GM23248 (cell line): ENCODE measurements around the gene CDC23. TPM values are rescaled to one million over a fixed set of nuclear protein-coding genes. Genes with fewer than 3 reads are reported as not detected.
"Not testable (repeated sequence)": the region's sequence is repeated elsewhere in the genome, so short reads cannot be mapped to it uniquely, and the experiment has no call there.

Experiments
- DNase-seq: peaks from one replicate; pipeline ENCODE4 v3.0.0-alpha.2; 2015
- H2AFZ ChIP-seq: fragments of 200-600 bp; sonication (generic); 2 replicates; pipeline ENCODE4 v1.6.1; 2016; ENCODE audit warnings: antibody characterized with exemption
- H3F3A ChIP-seq: fragments of 200-600 bp; sonication (generic); 2 replicates; pipeline ENCODE4 v1.6.1; 2016; ENCODE audit warnings: mild to moderate bottlenecking, antibody characterized with exemption, mixed run types; ENCODE audit not compliant: insufficient read depth
- H3K27ac ChIP-seq: fragments of 200-600 bp; sonication (generic); 2 replicates; pipeline ENCODE4 v1.5.1; 2016; ENCODE audit warnings: mild to moderate bottlenecking
- H3K27me3 ChIP-seq: fragments of 200-600 bp; sonication (generic); replicated peaks from 2 replicates; pipeline ENCODE4 v1.6.1; 2016; ENCODE audit warnings: mild to moderate bottlenecking; ENCODE audit not compliant: insufficient read depth
- H3K36me3 ChIP-seq: fragments of 200-600 bp; sonication (generic); 2 replicates; pipeline ENCODE4 v1.6.1; 2016; ENCODE audit warnings: low read depth, mild to moderate bottlenecking
- H3K4me1 ChIP-seq: fragments of 200-600 bp; sonication (generic); 2 replicates; pipeline ENCODE4 v1.6.1; 2016; ENCODE audit warnings: mild to moderate bottlenecking; ENCODE audit not compliant: insufficient read depth
- H3K4me2 ChIP-seq: fragments of 200-600 bp; sonication (generic); one replicate; pipeline ENCODE4 v1.6.1; 2016; ENCODE audit warnings: mild to moderate bottlenecking; ENCODE audit not compliant: unreplicated experiment
- H3K4me3 ChIP-seq: fragments of 200-600 bp; sonication (generic); 2 replicates; pipeline ENCODE4 v1.5.1; 2016; ENCODE audit warnings: mild to moderate bottlenecking
- H3K79me2 ChIP-seq: fragments of 200-600 bp; sonication (generic); 2 replicates; pipeline ENCODE4 v1.6.1; 2016; ENCODE audit warnings: mild to moderate bottlenecking; ENCODE audit not compliant: insufficient read depth
- H3K9ac ChIP-seq: fragments of 200-600 bp; sonication (generic); 2 replicates; pipeline ENCODE4 v1.6.1; 2016; ENCODE audit warnings: mild to moderate bottlenecking
- H3K9me2 ChIP-seq: fragments of 200-600 bp; sonication (generic); 2 replicates; pipeline ENCODE4 v1.6.1; 2016; ENCODE audit warnings: mixed run types, mild to moderate bottlenecking, moderate library complexity; ENCODE audit not compliant: insufficient read depth
- H3K9me3 ChIP-seq: fragments of 200-600 bp; sonication (generic); one replicate; pipeline ENCODE4 v1.6.1; 2017; ENCODE audit warnings: low read depth
- H4K20me1 ChIP-seq: fragments of 200-600 bp; sonication (generic); 2 replicates; pipeline ENCODE4 v1.6.0; 2016; ENCODE audit not compliant: insufficient read depth
- EZH2 ChIP-seq: fragments of 200-600 bp; sonication (generic); IDR thresholded peaks from 2 replicates; pipeline ENCODE4 v1.6.1; 2018; ENCODE audit warnings: antibody characterized with exemption, mild to moderate bottlenecking; ENCODE audit not compliant: insufficient read depth, poor library complexity, severe bottlenecking
- EZH2phosphoT487 ChIP-seq: fragments of 200-600 bp; sonication (generic); IDR thresholded peaks from 2 replicates; pipeline ENCODE4 v1.6.1; 2018; ENCODE audit warnings: antibody characterized with exemption, moderate library complexity, mild to moderate bottlenecking, low read depth; ENCODE audit not compliant: insufficient read depth
- WGBS, 2 experiments: methylation state at CpG; one replicate each; pipeline ENCODE4 v1.1.6; 2015 to 2017; ENCODE audit warnings: low lambda C conversion rate in 2 of 2, low coverage in 1 of 2; ENCODE audit errors: missing lambda C conversion rate in 2 of 2; 5-methylcytosine and 5-hydroxymethylcytosine counted together
- in situ Hi-C: fragments of 300-500 bp; cut with MboI; formaldehyde crosslinking; loops from 2 replicates; pipeline ENCODE4 v1.15.0; 2020
- polyA plus RNA-seq: library from polyadenylated mRNA; unstranded; fragments of >200 nt; fragmentation: Nextera tagmentation; extraction: Ambion mirVana; gene quantifications from 2 replicates; pipeline ENCODE4 v1.2.1, GENCODE V29; 2016
- total RNA-seq: library from RNA; depleted of rRNA; stranded (reverse); fragments of >200 nt; shearing (Covaris generic); gene quantifications from 2 replicates; pipeline ENCODE4 v1.2.3, GENCODE V29; 2014; rRNA removed

CDC23 gene
- total RNA-seq (29.1 and 30.5 TPM in 2 replicates), polyA plus RNA-seq (32.5 and 36.5 TPM in 2 replicates)

DNA sequence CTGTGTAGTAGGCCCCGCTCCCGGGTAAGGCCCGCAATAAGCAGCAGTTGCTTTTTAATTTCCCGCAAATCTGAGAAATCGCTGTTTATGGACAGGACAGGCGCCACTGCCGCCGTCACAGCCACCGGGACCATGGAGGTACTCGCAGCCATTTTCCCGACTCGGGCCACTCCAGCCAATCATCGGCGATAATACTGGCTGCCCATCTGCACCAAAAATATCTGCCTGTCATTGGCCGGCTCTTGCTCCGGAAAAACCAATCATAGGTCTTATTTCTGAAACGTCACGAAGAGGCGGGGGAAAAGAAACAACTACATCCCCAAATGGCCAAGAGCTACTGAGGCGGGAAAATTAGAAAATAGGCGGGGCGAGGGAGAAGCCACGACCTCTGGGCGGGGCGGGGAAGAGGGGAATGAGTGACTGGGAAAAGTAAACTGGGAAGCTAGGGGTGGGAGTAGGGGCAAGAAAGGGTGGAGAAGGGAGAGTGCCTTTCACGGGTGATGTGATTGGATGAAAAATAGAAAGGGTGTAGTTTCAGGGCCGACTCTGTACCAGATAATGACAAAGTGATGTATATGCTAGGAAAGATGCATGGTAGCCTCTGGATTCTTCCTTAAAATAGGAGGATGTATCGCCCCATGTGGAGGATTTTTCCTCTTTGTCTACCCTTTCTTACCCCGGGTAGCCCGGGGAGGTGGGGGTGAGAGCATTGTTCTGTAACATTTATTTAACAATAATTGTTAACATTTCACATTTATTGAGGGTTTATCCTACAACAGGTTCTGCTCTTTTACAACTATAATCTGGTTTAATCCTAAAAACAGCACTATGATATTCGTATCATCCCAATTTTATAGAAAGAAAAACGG, at the start of gene CDC23:
TSS of gene CDC23 (minus strand) at position 163 of the 869 bp plus-strand sequence. CDS start at position 152, 11 bp downstream.
- Histone ChIP-seq H3K27me3 (no peaks in the 10 kb centered on the region), H3K9me3 (no peaks in the 10 kb centered on the region), H2AFZ (peak within 1 kb of the TSS; percentile 93), H3K79me2 (peaks cover 46% of the 10 kb centered on the region), H3K4me3 (peak within 1 kb of the TSS; percentile 84), H3F3A (no peaks in the 10 kb centered on the region), H4K20me1 (no peaks in the 10 kb centered on the region), H3K9ac (peak within 1 kb of the TSS; percentile 97), H3K4me1 (peaks cover 9% of the 10 kb centered on the region; the same call in 1 of the 2 replicates), H3K36me3 (no peaks in the 10 kb centered on the region), H3K4me2 (peak within 1 kb of the TSS; percentile 97), H3K27ac (peak within 1 kb of the TSS; percentile 82), H3K9me2 (no peaks in the 10 kb centered on the region)
- WGBS, 2 experiments = 3% methylated on average over 32 of the region's 32 CpGs
- TF ChIP-seq EZH2 (no peak), EZH2phosphoT487 (no peak)
- peak; percentile 99 for DNase-seq
- in situ Hi-C loops = no loop called here

DNA sequence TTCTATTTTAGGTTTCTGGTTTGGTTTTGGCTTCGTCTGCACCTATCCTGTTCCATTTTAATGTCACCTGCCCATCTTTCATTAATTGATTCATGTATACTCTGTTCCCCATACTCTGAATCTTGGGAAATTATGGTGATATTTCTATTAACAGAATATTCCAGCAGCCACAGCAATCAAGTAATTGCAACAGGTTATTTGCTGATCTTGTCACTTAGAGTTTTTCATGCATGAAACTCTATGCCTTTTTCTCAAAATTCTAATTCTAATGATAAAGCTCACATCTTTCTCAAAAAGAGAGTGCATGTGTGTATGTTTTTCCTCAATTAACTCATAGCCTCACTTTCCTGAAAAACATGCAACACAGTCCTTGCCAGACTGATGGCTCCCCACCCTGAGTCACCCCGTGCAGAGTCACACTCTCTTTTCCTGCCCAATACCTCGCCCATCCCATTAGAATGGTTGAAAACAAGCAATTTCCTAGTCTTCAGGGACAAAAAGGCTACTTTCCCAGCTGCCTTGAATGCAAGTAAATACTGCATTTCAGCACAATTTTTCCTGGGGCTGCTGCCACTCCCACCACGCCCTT, 45.7 kb upstream of the CDC23 start:
- H2AFZ ChIP-seq = no peak overlapping the region
- H3K36me3 ChIP-seq = no peaks in the 10 kb centered on the region
- no peak overlapping the region for H3K4me3 ChIP-seq
- H3K9me3 ChIP-seq = no peaks in the 10 kb centered on the region
- H3K27ac ChIP-seq = no peak overlapping the region
- H3K4me2 ChIP-seq = no peak overlapping the region
- H3K9ac ChIP-seq = no peak overlapping the region
- H4K20me1 ChIP-seq = no peaks in the 10 kb centered on the region
- 38 to 43% methylated on average over 4 of the region's 4 CpGs for WGBS, 2 experiments
- no peaks in the 10 kb centered on the region for H3K9me2 ChIP-seq
- H3F3A ChIP-seq = no peaks in the 10 kb centered on the region
- DNase-seq = peak; percentile 59
- no peaks in the 10 kb centered on the region for H3K4me1 ChIP-seq
- TF ChIP-seq EZH2phosphoT487 = no peak
- no peak for TF ChIP-seq EZH2
- in situ Hi-C loops = no loop called here
- H3K79me2 ChIP-seq = no peaks in the 10 kb centered on the region
- peaks cover 12% of the 10 kb centered on the region for H3K27me3 ChIP-seq

GRCh38 chr5:138257583-138257982, 44.5 kb upstream of the CDC23 start:
- H2AFZ ChIP-seq = no peak overlapping the region
- WGBS, 2 experiments = 55 to 58% methylated on average over 29 of the region's 29 CpGs

GRCh38 chr5:138252944-138253343, 39.8 kb upstream of the CDC23 start:
- TF ChIP-seq EZH2phosphoT487 (no peak), EZH2 (no peak)
- in situ Hi-C loops = no loop called here
- Histone ChIP-seq H3K79me2 (no peaks in the 10 kb centered on the region), H3K36me3 (no peaks in the 10 kb centered on the region), H3K4me1 (no peaks in the 10 kb centered on the region), H3K9me2 (no peaks in the 10 kb centered on the region), H3F3A (no peaks in the 10 kb centered on the region), H3K4me3 (no peak overlapping the region), H3K4me2 (no peak overlapping the region), H2AFZ (no peak overlapping the region), H3K9ac (no peak overlapping the region), H3K9me3 (no peaks in the 10 kb centered on the region), H3K27me3 (peaks cover 25% of the 10 kb centered on the region), H4K20me1 (no peaks in the 10 kb centered on the region), H3K27ac (no peak overlapping the region)
- DNase-seq = no peak
- 47 to 54% methylated on average over 3 of the region's 3 CpGs for WGBS, 2 experiments

More at GRCh38 chr5:138257583-138257982, 44.5 kb upstream of the CDC23 start:
- Histone ChIP-seq H4K20me1 (no peaks in the 10 kb centered on the region), H3K9me2 (no peaks in the 10 kb centered on the region), H3K4me3 (no peak overlapping the region), H3K27me3 (peaks cover 24% of the 10 kb centered on the region), H3K4me1 (no peaks in the 10 kb centered on the region), H3K4me2 (no peak overlapping the region), H3F3A (no peaks in the 10 kb centered on the region), H3K36me3 (no peaks in the 10 kb centered on the region), H3K9ac (no peak overlapping the region), H3K9me3 (no peaks in the 10 kb centered on the region), H3K27ac (no peak overlapping the region), H3K79me2 (no peaks in the 10 kb centered on the region)
- no peak for DNase-seq
- TF ChIP-seq EZH2phosphoT487 (no peak), EZH2 (no peak)
- in situ Hi-C loops = no loop called here

DNA sequence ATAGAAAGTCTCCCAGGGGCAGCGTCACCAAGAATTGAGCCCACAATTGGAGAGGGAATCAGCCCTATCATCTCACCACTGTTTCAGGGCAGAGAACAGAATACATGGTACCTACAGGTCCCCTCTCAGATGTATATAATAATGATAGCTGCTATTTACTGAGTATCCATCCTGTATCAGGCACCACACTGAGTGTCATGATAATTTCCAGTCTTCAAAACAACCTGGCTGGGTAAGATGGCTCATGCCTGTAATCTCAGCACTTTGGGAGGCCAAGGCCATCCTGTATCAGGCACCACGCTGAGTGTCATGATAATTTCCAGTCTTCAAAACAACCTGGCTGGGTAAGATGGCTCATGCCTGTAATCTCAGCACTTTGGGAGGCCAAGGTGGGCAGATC, 34.7 kb upstream of the CDC23 start:
- H3K4me3 ChIP-seq, H3K4me1 ChIP-seq, H3F3A ChIP-seq, H2AFZ ChIP-seq, H4K20me1 ChIP-seq, DNase-seq, H3K9ac ChIP-seq, H3K79me2 ChIP-seq, H3K4me2 ChIP-seq, H3K36me3 ChIP-seq, H3K9me3 ChIP-seq, H3K9me2 ChIP-seq, H3K27ac ChIP-seq, H3K27me3 ChIP-seq, in situ Hi-C loops: not testable (repeated sequence)
- WGBS, 2 experiments = 67 to 68% methylated on average over 2 of the region's 2 CpGs
